Mesenchymal stem cell (in vitro differentiated cells and primary cell): Measurements from ENCODE around the gene DNAJB6.

ENCODE experiments used
- DNase-seq: peaks from one replicate; pipeline ENCODE4 v3.0.0-alpha.2; 2013
- H2AFZ ChIP-seq: one replicate; pipeline ENCODE4 v1.6.1; 2013; ENCODE audit warnings: low read depth, mild to moderate bottlenecking, control low read depth, inconsistent platforms, low read length, moderate library complexity
- H2AK5ac ChIP-seq: 2 replicates; pipeline ENCODE4 v1.6.1; 2013; ENCODE audit warnings: low read length, moderate library complexity, mild to moderate bottlenecking, inconsistent platforms; ENCODE audit not compliant: severe bottlenecking
- H2BK120ac ChIP-seq: one replicate; pipeline ENCODE4 v1.6.1; 2013; ENCODE audit warnings: low read depth, mild to moderate bottlenecking, inconsistent platforms, low read length, moderate library complexity
- H2BK12ac ChIP-seq, 2 experiments: one replicate each; pipeline ENCODE4 v1.6.1; 2013; ENCODE audit warnings: inconsistent platforms in 2 of 2, low read length in 2 of 2, mild to moderate bottlenecking in 2 of 2, moderate library complexity in 2 of 2, control low read depth in 1 of 2
- H2BK15ac ChIP-seq: one replicate; pipeline ENCODE4 v1.6.1; 2013; ENCODE audit warnings: mild to moderate bottlenecking, low read depth, inconsistent platforms; ENCODE audit not compliant: poor library complexity, severe bottlenecking
- H2BK5ac ChIP-seq: 2 replicates; pipeline ENCODE4 v1.6.1; 2013; ENCODE audit warnings: low read depth, mild to moderate bottlenecking, low read length, control low read depth, inconsistent platforms; ENCODE audit not compliant: poor library complexity, severe bottlenecking
- H3K14ac ChIP-seq, 2 experiments: one replicate each; pipeline ENCODE4 v1.6.1; 2013; ENCODE audit warnings: inconsistent platforms in 2 of 2, low read length in 2 of 2, control low read depth in 1 of 2, mild to moderate bottlenecking in 1 of 2, moderate library complexity in 1 of 2
- H3K18ac ChIP-seq, 2 experiments: one replicate each; pipeline ENCODE4 v1.6.1; 2013; ENCODE audit warnings: inconsistent platforms in 2 of 2, low read length in 2 of 2, control low read depth in 1 of 2, low read depth in 1 of 2, mild to moderate bottlenecking in 1 of 2
- H3K23ac ChIP-seq, 2 experiments: one replicate each; pipeline ENCODE4 v1.6.1; 2013; ENCODE audit warnings: inconsistent platforms in 2 of 2, low read length in 2 of 2, mild to moderate bottlenecking in 2 of 2, moderate library complexity in 2 of 2, control low read depth in 1 of 2
- H3K27ac ChIP-seq: 2 replicates; pipeline ENCODE4 v1.5.1; 2013; ENCODE audit warnings: mild to moderate bottlenecking, moderate library complexity, low read length, control low read depth, inconsistent platforms; ENCODE audit not compliant: poor library complexity, severe bottlenecking
- H3K27me3 ChIP-seq, 2 experiments: 2 replicates each; pipeline versions ENCODE4 v1.6.1 to v1.7.0; 2013; ENCODE audit warnings: low read length in 2 of 2, mild to moderate bottlenecking in 2 of 2, moderate library complexity in 2 of 2, control low read depth in 1 of 2, inconsistent platforms in 1 of 2; ENCODE audit not compliant: control insufficient read depth in 1 of 2, insufficient read depth in 1 of 2
- H3K36me3 ChIP-seq, 2 experiments: 2 replicates each; pipeline versions ENCODE4 v1.6.1 to v1.7.0; 2013; ENCODE audit warnings: low read length in 2 of 2, control low read depth in 1 of 2, inconsistent platforms in 1 of 2, low read depth in 1 of 2, mild to moderate bottlenecking in 1 of 2; ENCODE audit not compliant: insufficient read depth in 2 of 2, control insufficient read depth in 1 of 2
- H3K4ac ChIP-seq, 2 experiments: one replicate each; pipeline ENCODE4 v1.6.1; 2013; ENCODE audit warnings: inconsistent platforms in 2 of 2, low read length in 2 of 2, mild to moderate bottlenecking in 2 of 2, moderate library complexity in 2 of 2, control low read depth in 1 of 2, low read depth in 1 of 2
- H3K4me1 ChIP-seq: 2 replicates; pipeline ENCODE4 v1.6.1; 2013; ENCODE audit warnings: low read depth, low read length, control low read depth; ENCODE audit not compliant: control insufficient read depth, insufficient read depth
- H3K4me2 ChIP-seq: 2 replicates; pipeline ENCODE4 v1.6.1; 2013; ENCODE audit warnings: low read length, mild to moderate bottlenecking, inconsistent platforms; ENCODE audit not compliant: poor library complexity, severe bottlenecking
- H3K4me3 ChIP-seq, 2 experiments: 2 replicates each; pipeline versions ENCODE4 v1.5.1 to v1.7.0; 2013; ENCODE audit warnings: low read length in 2 of 2, mild to moderate bottlenecking in 2 of 2, control low read depth in 1 of 2, low read depth in 1 of 2; ENCODE audit not compliant: insufficient read depth in 1 of 2
- H3K79me1 ChIP-seq: replicated peaks from 2 replicates; pipeline ENCODE4 v1.6.1; 2013; ENCODE audit warnings: mild to moderate bottlenecking, control low read depth, low read length, inconsistent platforms; ENCODE audit not compliant: poor library complexity, severe bottlenecking
- H3K9ac ChIP-seq: 2 replicates; pipeline ENCODE4 v1.7.0; 2013; ENCODE audit warnings: mild to moderate bottlenecking, low read length, moderate library complexity
- H3K9me3 ChIP-seq: 2 replicates; pipeline ENCODE4 v1.7.0; 2013; ENCODE audit warnings: mild to moderate bottlenecking, low read length; ENCODE audit not compliant: control insufficient read depth
- H4K8ac ChIP-seq: one replicate; pipeline ENCODE4 v1.6.1; 2013; ENCODE audit warnings: inconsistent platforms, mild to moderate bottlenecking, low read length, moderate library complexity
- H4K91ac ChIP-seq: one replicate; pipeline ENCODE4 v1.6.1; 2013; ENCODE audit warnings: mild to moderate bottlenecking, low read length, inconsistent platforms
- WGBS: methylation state at CpG from one replicate; pipeline ENCODE4 v1.1.7; 2013; ENCODE audit warnings: mixed read lengths; 5-methylcytosine and 5-hydroxymethylcytosine counted together

The DNAJB6 gene

GRCh38 chr7:157292770-157293412 is 43.9 kb upstream of the DNAJB6 start:
- H2BK15ac ChIP-seq: no peak overlapping the region
- no peak overlapping the region for H2BK12ac ChIP-seq
- H3K4me2 ChIP-seq: no peak overlapping the region
- H3K27ac ChIP-seq: no peak overlapping the region
- no peak overlapping the region for H2BK120ac ChIP-seq
- no peak overlapping the region for H3K4me3 ChIP-seq
- H2AK5ac ChIP-seq: no peak overlapping the region
- no peak overlapping the region for H2AFZ ChIP-seq
- H3K9ac ChIP-seq: no peak overlapping the region
- H3K14ac ChIP-seq: no peak overlapping the region
- no peaks in the 10 kb centered on the region for H3K79me1 ChIP-seq
- no peak for DNase-seq
- H3K18ac ChIP-seq: no peak overlapping the region
- no peak overlapping the region for H4K91ac ChIP-seq
- H4K8ac ChIP-seq: no peak overlapping the region
- WGBS: 76% methylated on average over 32 of the region's 32 CpGs
- H3K4ac ChIP-seq: no peak overlapping the region
- no peaks in the 10 kb centered on the region for H3K9me3 ChIP-seq
- H3K27me3 ChIP-seq: peaks cover 0 to 18% of the 10 kb centered on the region in 2 experiments
- H3K23ac ChIP-seq: peak overlapping the region in 1 of 2 experiments; percentile 56
- peaks cover 13% of the 10 kb centered on the region for H3K4me1 ChIP-seq
- no peak overlapping the region for H2BK5ac ChIP-seq
- no peaks in the 10 kb centered on the region for H3K36me3 ChIP-seq

- Histone ChIP-seq H3K4ac (no peak overlapping the region), H3K23ac (no peak overlapping the region), H4K8ac (no peak overlapping the region), H2BK15ac (no peak overlapping the region), H3K18ac (no peak overlapping the region), H3K27ac (no peak overlapping the region), H2BK120ac (no peak overlapping the region), H3K14ac (no peak overlapping the region), H2BK12ac (no peak overlapping the region), H3K4me3 (no peak overlapping the region), H3K36me3 (no peaks in the 10 kb centered on the region), H2AK5ac (no peak overlapping the region), H3K9ac (no peak overlapping the region), H3K9me3 (no peaks in the 10 kb centered on the region), H2BK5ac (no peak overlapping the region), H4K91ac (no peak overlapping the region), H3K79me1 (no peaks in the 10 kb centered on the region), H3K4me2 (no peak overlapping the region), H3K4me1 (peaks cover 13% of the 10 kb centered on the region), H3K27me3 (peaks cover 0 to 18% of the 10 kb centered on the region in 2 experiments), H2AFZ (no peak overlapping the region)
- DNase-seq: no peak
- 85% methylated on average over 13 of the region's 13 CpGs for WGBS
These were observed 43.4 kb upstream of the DNAJB6 start for GRCh38 chr7:157293413-157293788.

GRCh38 chr7:157294773-157295172 is 42.0 kb upstream of the DNAJB6 start:
- H3K4me3 ChIP-seq: peak overlapping the region in 1 of 2 experiments; percentile 26
- no peak overlapping the region for H3K14ac ChIP-seq
- H2BK5ac ChIP-seq: no peak overlapping the region
- no peak for DNase-seq
- no peak overlapping the region for H2BK120ac ChIP-seq
- no peaks in the 10 kb centered on the region for H3K9me3 ChIP-seq
- H3K9ac ChIP-seq: no peak overlapping the region
- WGBS: 95% methylated on average over 12 of the region's 12 CpGs
- H2BK12ac ChIP-seq: no peak overlapping the region
- no peak overlapping the region for H3K23ac ChIP-seq
- no peak overlapping the region for H4K91ac ChIP-seq
- H3K36me3 ChIP-seq: peaks cover 0 to 6% of the 10 kb centered on the region in 2 experiments
- no peak overlapping the region for H3K4ac ChIP-seq
- no peak overlapping the region for H2AK5ac ChIP-seq
- no peak overlapping the region for H3K27ac ChIP-seq
- H2AFZ ChIP-seq: no peak overlapping the region
- no peak overlapping the region for H2BK15ac ChIP-seq
- H3K27me3 ChIP-seq: peaks cover 0 to 10% of the 10 kb centered on the region in 2 experiments
- no peaks in the 10 kb centered on the region for H3K79me1 ChIP-seq
- H3K18ac ChIP-seq: no peak overlapping the region
- peaks cover 17% of the 10 kb centered on the region for H3K4me1 ChIP-seq
- no peak overlapping the region for H4K8ac ChIP-seq
- no peak overlapping the region for H3K4me2 ChIP-seq

GRCh38 chr7:157295338-157295737 is 41.5 kb upstream of the DNAJB6 start:
- WGBS: 95% methylated on average over 11 of the region's 12 CpGs
- Histone ChIP-seq H2BK12ac (no peak overlapping the region), H3K4me3 (no peak overlapping the region), H3K18ac (no peak overlapping the region), H3K4me1 (peaks cover 18% of the 10 kb centered on the region), H3K36me3 (peaks cover 0 to 8% of the 10 kb centered on the region in 2 experiments), H3K4me2 (no peak overlapping the region), H2BK15ac (no peak overlapping the region), H4K8ac (no peak overlapping the region), H3K4ac (no peak overlapping the region), H2BK120ac (no peak overlapping the region), H3K23ac (no peak overlapping the region), H2AFZ (no peak overlapping the region), H3K27ac (no peak overlapping the region), H3K9me3 (no peaks in the 10 kb centered on the region), H3K9ac (no peak overlapping the region), H3K27me3 (peaks cover 0 to 10% of the 10 kb centered on the region in 2 experiments), H4K91ac (no peak overlapping the region), H3K14ac (no peak overlapping the region), H2AK5ac (no peak overlapping the region), H3K79me1 (no peaks in the 10 kb centered on the region), H2BK5ac (no peak overlapping the region)
- no peak for DNase-seq
